Transverse colon (tissue), 4 donors: ENCODE data around the gene PIEZO2. TPM values are rescaled to one million over a fixed set of nuclear protein-coding genes. Genes with fewer than 3 reads are reported as not detected.
"Not testable (repeated sequence)": the region's sequence is repeated elsewhere in the genome, so short reads cannot be mapped to it uniquely, and the experiment has no call there.

ENCODE experiments used
- DNase-seq: peaks from one replicate; pipeline ENCODE4 v3.0.0-alpha.2; 2019
- H3K27ac ChIP-seq, 4 donors: fragments of 200-600 bp; sonication (generic); 2 replicates each; pipeline ENCODE4 v1.5.1; 2016 to 2018; ENCODE audit warnings: inconsistent platforms in 4 of 4
- H3K27me3 ChIP-seq: fragments of 200-600 bp; sonication (generic); 2 replicates; pipeline ENCODE4 v1.5.1; 2017; ENCODE audit warnings: inconsistent platforms
- H3K36me3 ChIP-seq, 4 donors: fragments of 200-600 bp; sonication (generic); 2 replicates each; pipeline ENCODE4 v1.5.1; 2017 to 2019; ENCODE audit warnings: inconsistent platforms in 4 of 4
- H3K4me1 ChIP-seq, 4 donors: fragments of 200-600 bp; sonication (generic); 2 replicates each; pipeline ENCODE4 v1.5.1; 2017 to 2020; ENCODE audit warnings: inconsistent platforms in 4 of 4
- H3K4me3 ChIP-seq, 4 donors: fragments of 200-600 bp; sonication (generic); 1 replicate in 1 of 4; 2 replicates in 3 of 4; pipeline versions ENCODE4 v1.5.1 to v1.6.1; 2017 to 2019; ENCODE audit warnings: inconsistent platforms in 4 of 4
- H3K9me3 ChIP-seq, 2 donors: fragments of 200-600 bp; sonication (generic); 2 replicates each; pipeline ENCODE4 v1.5.1; 2017 to 2019; ENCODE audit warnings: inconsistent platforms in 2 of 2
- EP300 ChIP-seq: sonication (generic); formaldehyde crosslinking; IDR thresholded peaks from one replicate; pipeline ENCODE4 v1.6.1; 2017; ENCODE audit warnings: antibody characterized with exemption, low read depth
- POLR2A ChIP-seq: fragments of 450-650 bp; IDR thresholded peaks from one replicate; pipeline ENCODE4 v1.6.1; 2016; ENCODE audit warnings: antibody characterized with exemption, mild to moderate bottlenecking, moderate library complexity
- POLR2AphosphoS5 ChIP-seq, 3 donors: sonication (generic); formaldehyde crosslinking; IDR thresholded peaks; one replicate each; pipeline ENCODE4 v1.6.1; 2016; ENCODE audit warnings: antibody characterized with exemption in 3 of 3
- WGBS, 2 donors: methylation state at CpG; one replicate each; pipeline ENCODE4 v1.1.5; 2018; ENCODE audit warnings: low coverage in 1 of 2; 5-methylcytosine and 5-hydroxymethylcytosine counted together
- in situ Hi-C, 4 donors: fragments of 200-750 bp; cut with MboI; loops; one replicate each; pipeline versions ENCODE4 v1.15.0 to v1.15.1; 2017; ENCODE audit warnings: low sequenced_read_pairs in 3 of 4, low pct_ligation_motif_present in 1 of 4, low pct_unique_long_range_greater_than_20kb in 1 of 4
- intact Hi-C: fragments of 100-400 bp; cut with DNase I; formaldehyde crosslinking; loops from one replicate; pipeline ENCODE4 v1.15.1; 2023; ENCODE audit warnings: low total_unique reads
- total RNA-seq, 4 donors: library from RNA; depleted of rRNA; stranded (reverse); fragments of >200 nt; gene quantifications; one replicate each; pipeline ENCODE4 v1.1.0, GENCODE V29; 2016
- TF ChIP-seq, protein P1 (sequence below), 5 experiments: fragments of 200-600 bp in 3 of 5; fragments of 450-650 bp in 2 of 5; sonication (generic) in 3 of 5; IDR thresholded peaks; 1 replicate in 2 of 5; 2 replicates in 3 of 5; pipeline ENCODE4 v1.5.1; 2016 to 2017; ENCODE audit warnings: antibody characterized with exemption in 5 of 5, inconsistent platforms in 3 of 5, mild to moderate bottlenecking in 2 of 5, moderate library complexity in 1 of 5

The PIEZO2 gene
- total RNA-seq, 4 donors from 2014 or later: 2.9 to 7.5 (median 4.5) TPM

DNA sequence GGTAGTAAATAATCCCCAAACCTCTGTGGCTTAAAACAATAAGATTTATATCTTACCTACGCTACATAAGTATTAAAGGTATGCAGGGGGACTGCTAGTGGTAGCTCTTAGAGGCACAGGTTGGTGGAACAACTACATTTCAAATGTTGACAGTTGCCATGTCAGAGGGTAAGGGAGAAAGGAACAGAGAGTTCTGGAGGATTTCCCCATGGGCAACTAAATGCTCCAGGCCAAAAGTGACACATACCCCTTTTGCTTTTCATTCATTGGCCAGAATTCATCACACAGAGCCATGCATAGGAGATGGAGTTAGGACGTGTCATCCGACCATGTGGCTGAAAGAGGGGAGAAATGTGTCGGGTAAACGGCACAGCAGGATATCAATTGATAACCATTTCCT, 490.4 kb downstream of the PIEZO2 start:
- in situ Hi-C loops: no loop called here
- Histone ChIP-seq H3K36me3 (no peaks in the 10 kb centered on the region), H3K27me3 (no peaks in the 10 kb centered on the region), H3K27ac (no peak overlapping the region), H3K9me3 (no peaks in the 10 kb centered on the region), H3K4me3 (no peak overlapping the region), H3K4me1 (no peaks in the 10 kb centered on the region)
- no peak for DNase-seq
- TF ChIP-seq POLR2AphosphoS5 (IDR thresholded peaks at IDR 0.05) (no peak), POLR2A (no peak), EP300 (no peak)
- TF ChIP-seq, protein P1, sequence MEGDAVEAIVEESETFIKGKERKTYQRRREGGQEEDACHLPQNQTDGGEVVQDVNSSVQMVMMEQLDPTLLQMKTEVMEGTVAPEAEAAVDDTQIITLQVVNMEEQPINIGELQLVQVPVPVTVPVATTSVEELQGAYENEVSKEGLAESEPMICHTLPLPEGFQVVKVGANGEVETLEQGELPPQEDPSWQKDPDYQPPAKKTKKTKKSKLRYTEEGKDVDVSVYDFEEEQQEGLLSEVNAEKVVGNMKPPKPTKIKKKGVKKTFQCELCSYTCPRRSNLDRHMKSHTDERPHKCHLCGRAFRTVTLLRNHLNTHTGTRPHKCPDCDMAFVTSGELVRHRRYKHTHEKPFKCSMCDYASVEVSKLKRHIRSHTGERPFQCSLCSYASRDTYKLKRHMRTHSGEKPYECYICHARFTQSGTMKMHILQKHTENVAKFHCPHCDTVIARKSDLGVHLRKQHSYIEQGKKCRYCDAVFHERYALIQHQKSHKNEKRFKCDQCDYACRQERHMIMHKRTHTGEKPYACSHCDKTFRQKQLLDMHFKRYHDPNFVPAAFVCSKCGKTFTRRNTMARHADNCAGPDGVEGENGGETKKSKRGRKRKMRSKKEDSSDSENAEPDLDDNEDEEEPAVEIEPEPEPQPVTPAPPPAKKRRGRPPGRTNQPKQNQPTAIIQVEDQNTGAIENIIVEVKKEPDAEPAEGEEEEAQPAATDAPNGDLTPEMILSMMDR (IDR thresholded peaks at IDR 0.05): no peak
- intact Hi-C loops: no loop called here
- WGBS, 2 donors: 65 to 92% methylated on average over 1 to 5 of the region's 5 CpGs

DNA sequence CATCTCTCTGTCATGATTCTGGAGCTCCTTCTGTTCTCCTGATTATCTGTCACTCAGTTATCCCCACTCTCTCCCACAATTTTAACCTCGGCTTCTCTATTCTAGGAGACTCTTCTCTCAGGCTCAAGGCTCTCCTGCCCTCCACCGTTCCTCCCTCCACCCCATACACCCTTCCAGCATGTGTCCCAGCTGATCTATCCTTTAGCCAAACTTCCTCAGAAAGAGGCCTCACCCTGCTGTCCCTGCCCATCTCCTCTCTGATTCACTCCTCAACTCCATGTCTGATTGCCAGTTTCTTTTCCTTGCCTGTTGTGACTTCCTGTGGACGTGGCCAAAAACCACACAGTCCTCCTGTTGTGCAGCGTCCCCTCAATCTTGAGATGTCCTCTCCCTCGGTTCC, 505.4 kb downstream of the PIEZO2 start:
- 76% methylated on average over 5 of the region's 5 CpGs; no CpG with 5 or more reads in 1 of the 2 donors for WGBS, 2 donors
- DNase-seq, in situ Hi-C loops, H3K4me1 ChIP-seq, intact Hi-C loops, H3K4me3 ChIP-seq, H3K36me3 ChIP-seq, H3K27me3 ChIP-seq, H3K27ac ChIP-seq, H3K9me3 ChIP-seq: not testable (repeated sequence)

DNA sequence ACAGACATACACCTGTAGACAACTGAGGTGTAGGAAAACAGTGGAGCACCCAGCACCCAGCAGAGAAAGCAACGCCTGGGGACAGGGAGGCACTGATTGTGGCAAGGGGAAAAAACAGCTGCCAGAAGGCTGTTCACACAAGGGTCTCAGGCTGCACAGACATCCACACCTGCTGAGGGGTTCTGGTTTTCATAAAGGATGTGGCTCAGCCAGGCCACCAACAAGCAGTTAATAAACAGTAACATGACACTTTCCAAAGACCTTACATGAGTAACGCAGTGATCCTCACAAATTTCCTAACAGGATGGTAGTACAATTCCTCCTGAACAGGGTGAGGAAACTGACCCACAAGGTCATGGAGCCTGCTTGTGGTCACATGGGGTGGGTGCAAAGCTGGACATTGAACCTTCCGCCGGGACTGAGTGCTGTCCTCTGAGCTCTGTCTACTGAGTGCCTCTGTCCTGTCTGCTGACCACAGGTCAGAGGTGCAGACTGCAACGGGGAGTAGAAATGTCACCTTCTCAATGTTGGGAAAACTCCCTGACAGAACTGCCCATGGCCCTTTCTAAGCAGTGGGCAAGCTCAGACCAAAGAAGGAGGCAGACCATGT, 506.3 kb downstream of the PIEZO2 start:
- H3K4me1 ChIP-seq, H3K27ac ChIP-seq, DNase-seq, H3K9me3 ChIP-seq, H3K27me3 ChIP-seq, H3K4me3 ChIP-seq, H3K36me3 ChIP-seq, in situ Hi-C loops, intact Hi-C loops: not testable (repeated sequence)
- WGBS, 2 donors: no CpG with 5 or more reads among the region's 5 CpGs

DNA sequence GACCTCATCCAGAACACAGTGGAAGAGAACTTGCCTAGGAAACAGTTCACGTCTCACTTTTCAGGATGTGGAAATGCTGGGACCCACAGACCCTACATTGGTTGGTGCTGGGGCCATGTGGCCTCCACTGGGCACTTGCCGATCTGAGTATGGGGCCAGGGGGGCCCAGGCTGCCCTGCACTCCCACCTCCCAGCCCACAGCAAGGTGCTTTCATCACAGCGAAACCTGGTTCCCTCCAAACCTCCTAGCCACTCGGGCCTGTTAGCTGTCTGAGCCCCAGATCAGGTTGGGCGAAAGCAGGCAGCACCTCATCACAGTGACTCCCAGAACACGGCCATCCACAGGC, 510.9 kb downstream of the PIEZO2 start:
- in situ Hi-C loops, H3K4me3 ChIP-seq, H3K27ac ChIP-seq, H3K4me1 ChIP-seq, H3K27me3 ChIP-seq, DNase-seq, H3K9me3 ChIP-seq, intact Hi-C loops, H3K36me3 ChIP-seq: not testable (repeated sequence)
- WGBS, 2 donors: 80 to 88% methylated on average over 3 to 6 of the region's 6 CpGs

DNA sequence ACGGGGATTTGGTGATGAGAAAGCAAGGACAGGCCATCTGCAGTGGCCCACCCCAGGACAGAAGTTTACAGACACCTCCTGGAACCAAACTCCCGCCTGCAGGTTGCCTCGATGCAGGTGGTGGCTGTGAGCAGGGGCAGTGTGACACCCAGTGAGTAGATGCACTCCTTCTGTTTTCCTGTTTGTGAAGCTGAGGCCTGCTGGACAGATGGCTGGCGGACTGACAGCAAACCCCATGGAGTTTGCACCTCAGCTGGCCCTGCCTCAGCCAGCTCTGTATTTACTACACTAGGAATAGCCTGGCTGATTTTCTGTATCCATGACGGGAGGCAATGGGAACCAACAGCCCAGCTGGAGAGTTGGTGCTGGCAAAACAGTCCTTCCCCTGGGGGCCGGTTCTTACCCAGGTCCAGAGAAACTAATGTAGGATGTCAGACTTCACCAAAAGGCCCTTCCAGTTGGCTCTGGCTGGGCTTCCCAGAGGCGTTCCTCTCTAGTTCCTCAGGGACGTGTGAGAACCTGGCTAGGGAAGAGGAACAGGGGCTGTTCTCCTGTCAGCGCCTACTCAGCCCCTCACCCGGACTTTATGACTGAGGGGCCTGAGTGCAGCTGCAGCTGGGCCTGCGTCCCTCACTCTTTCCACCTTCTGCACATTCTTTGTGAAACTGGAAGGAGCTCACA, 511.4 kb downstream of the PIEZO2 start:
- in situ Hi-C loops, H3K27ac ChIP-seq, H3K4me1 ChIP-seq, H3K36me3 ChIP-seq, intact Hi-C loops, H3K9me3 ChIP-seq, H3K4me3 ChIP-seq, H3K27me3 ChIP-seq, DNase-seq: not testable (repeated sequence)
- 81% methylated on average over 5 of the region's 11 CpGs; no CpG with 5 or more reads in 1 of the 2 donors for WGBS, 2 donors

DNA sequence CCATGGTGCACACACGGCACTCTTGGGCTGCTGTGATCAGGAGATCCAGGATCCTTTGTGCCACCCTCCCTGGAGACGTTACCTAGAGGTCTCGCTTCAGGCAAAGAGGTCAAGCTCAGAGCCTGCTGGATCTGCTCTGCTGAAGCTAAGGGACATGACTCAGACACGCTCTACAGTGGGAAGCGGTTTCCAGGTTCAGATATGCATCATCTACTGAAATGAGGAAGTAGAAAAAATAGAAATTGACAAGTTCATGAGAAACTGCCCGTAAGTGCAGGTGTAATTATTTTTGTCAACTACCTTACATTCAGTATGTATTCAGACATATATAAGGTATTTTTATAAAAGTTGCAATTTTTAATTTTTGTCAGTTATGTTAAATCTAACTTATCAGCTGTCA, 520.3 kb downstream of the PIEZO2 start:
- H3K36me3 ChIP-seq, in situ Hi-C loops, H3K4me3 ChIP-seq, intact Hi-C loops, H3K9me3 ChIP-seq, DNase-seq, H3K27ac ChIP-seq, H3K4me1 ChIP-seq, H3K27me3 ChIP-seq: not testable (repeated sequence)
- 62 to 65% methylated on average over 2 to 6 of the region's 6 CpGs for WGBS, 2 donors

DNA sequence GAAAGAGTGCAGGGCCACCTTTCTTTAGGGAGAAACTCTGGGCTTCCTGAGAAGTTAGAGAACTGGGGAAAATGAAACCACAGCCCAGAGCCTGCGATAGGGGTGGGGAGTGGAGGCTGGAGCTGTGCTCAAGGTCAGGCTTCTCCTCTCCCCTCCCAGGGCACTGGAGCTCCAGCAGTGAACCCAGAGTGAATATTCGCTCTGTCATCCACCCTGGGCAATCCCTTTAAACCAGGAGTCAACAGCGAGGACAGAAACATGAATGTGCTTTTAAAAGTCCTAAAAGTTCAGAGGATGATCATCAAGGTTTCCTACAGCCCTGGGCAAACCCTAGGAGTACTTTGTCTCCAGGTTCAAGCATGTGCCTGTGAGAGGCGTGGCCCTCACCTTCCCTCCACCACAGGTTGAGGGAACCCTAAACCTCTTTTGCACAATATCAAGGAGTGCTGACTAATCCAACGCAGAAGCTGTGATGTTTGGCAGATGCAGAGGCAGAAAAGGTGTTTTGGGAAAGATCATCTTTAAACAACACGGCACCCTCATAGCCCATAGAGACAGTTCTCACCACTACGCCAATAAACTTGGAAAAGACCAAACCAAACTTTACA, 522.7 kb downstream of the PIEZO2 start:
- H3K27ac ChIP-seq, H3K9me3 ChIP-seq, H3K4me1 ChIP-seq, H3K27me3 ChIP-seq, DNase-seq, H3K4me3 ChIP-seq, in situ Hi-C loops, H3K36me3 ChIP-seq, intact Hi-C loops: not testable (repeated sequence)
- WGBS, 2 donors: 83 to 88% methylated on average over 2 to 7 of the region's 7 CpGs

DNA sequence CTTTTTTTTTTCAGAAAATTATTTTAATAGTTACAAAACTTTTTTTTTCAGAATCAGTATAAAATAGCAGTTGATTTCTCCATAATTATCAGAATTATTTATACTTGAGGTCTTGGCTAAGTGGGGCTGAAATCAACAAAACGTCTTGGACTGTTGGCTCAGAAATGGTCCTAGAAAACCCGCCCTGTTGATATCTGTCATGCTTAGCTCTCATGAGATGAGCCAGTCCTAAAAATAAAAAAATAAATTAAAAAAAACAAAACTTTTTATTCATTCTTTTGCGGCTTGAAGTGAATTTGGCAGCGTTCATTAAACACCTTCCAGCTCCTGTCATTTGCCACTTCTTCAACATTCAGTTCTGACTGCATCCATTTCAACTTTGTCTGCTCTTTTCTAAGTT, 525.8 kb downstream of the PIEZO2 start:
- in situ Hi-C loops: loop anchor here in 3 of 4 donors (5.0 to 25.0 kb wide), 3 partner anchors 1589 to 1614 kb away; no protein-coding TSS in a partner anchor
- 72 to 78% methylated on average over 4 of the region's 4 CpGs for WGBS, 2 donors
- H3K4me3 ChIP-seq, H3K27ac ChIP-seq, H3K36me3 ChIP-seq, DNase-seq, H3K9me3 ChIP-seq, H3K4me1 ChIP-seq, intact Hi-C loops, H3K27me3 ChIP-seq: not testable (repeated sequence)

DNA sequence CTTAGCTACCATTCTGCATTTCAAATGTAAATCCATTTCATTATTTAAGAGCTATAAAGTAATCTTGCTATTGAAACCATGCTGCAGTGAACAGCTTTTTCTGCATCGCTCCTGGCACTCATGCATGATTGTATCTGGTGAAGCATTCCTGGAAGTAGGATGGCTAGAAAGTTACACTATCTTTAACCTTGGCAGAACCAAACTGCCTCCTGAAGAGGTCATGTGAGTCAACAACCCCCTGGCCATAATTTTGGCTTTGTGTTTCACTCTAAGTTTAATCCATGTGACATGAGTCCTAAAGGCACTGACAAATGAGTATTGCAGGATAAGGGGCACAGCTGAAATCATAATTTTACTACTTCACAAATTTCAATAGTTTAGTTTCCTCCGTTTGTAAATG, 526.4 kb downstream of the PIEZO2 start:
- WGBS, 2 donors: 55 to 83% methylated on average over 1 of the region's 2 CpGs
- H3K4me1 ChIP-seq, H3K27me3 ChIP-seq, H3K4me3 ChIP-seq, H3K27ac ChIP-seq, DNase-seq, H3K36me3 ChIP-seq, H3K9me3 ChIP-seq, intact Hi-C loops: not testable (repeated sequence)
- in situ Hi-C loops: loop anchor here in 3 of 4 donors (5.0 to 25.0 kb wide), 3 partner anchors 1589 to 1614 kb away; no protein-coding TSS in a partner anchor
